ENCODE measurements around the gene OR7C1.
"Not testable (repeated sequence)": the region's sequence is repeated elsewhere in the genome, so short reads cannot be mapped to it uniquely, and the experiment has no call there.

Gene OR7C1

GRCh38 chr19:14804765-14805164, 30.2 kb downstream of the OR7C1 start:
- Mint-ChIP-seq H3K4me3 (no peak overlapping the region), H3K9me3 (no peaks in the 10 kb centered on the region), H3K27me3 (peaks cover 13% of the 10 kb centered on the region), H3K36me3 (no peaks in the 10 kb centered on the region), H3K4me1 (peaks cover 8% of the 10 kb centered on the region), H3K27ac (no peak overlapping the region)
- ATAC-seq = no peak

GRCh38 chr19:14798760-14799159, 36.2 kb downstream of the OR7C1 start:
- no peak for ATAC-seq
- Mint-ChIP-seq H3K36me3 (no peaks in the 10 kb centered on the region), H3K4me1 (no peaks in the 10 kb centered on the region), H3K4me3 (no peak overlapping the region), H3K27me3 (peaks cover 18% of the 10 kb centered on the region), H3K27ac (no peak overlapping the region), H3K9me3 (no peaks in the 10 kb centered on the region)

GRCh38 chr19:14796021-14796420, 39.0 kb downstream of the OR7C1 start:
- Mint-ChIP-seq H3K9me3 (no peaks in the 10 kb centered on the region), H3K36me3 (no peaks in the 10 kb centered on the region), H3K27me3 (peaks cover 10% of the 10 kb centered on the region), H3K4me1 (no peaks in the 10 kb centered on the region), H3K27ac (no peak overlapping the region), H3K4me3 (no peak overlapping the region)
- no peak for ATAC-seq

GRCh38 chr19:14795078-14795721, 39.8 kb downstream of the OR7C1 start:
- H3K9me3 Mint-ChIP-seq = no peaks in the 10 kb centered on the region
- H3K27me3 Mint-ChIP-seq = peaks cover 10% of the 10 kb centered on the region
- no peak overlapping the region for H3K4me3 Mint-ChIP-seq
- no peaks in the 10 kb centered on the region for H3K4me1 Mint-ChIP-seq
- ATAC-seq = no peak
- no peaks in the 10 kb centered on the region for H3K36me3 Mint-ChIP-seq
- H3K27ac Mint-ChIP-seq = no peak overlapping the region

- not testable (repeated sequence) for H3K27ac Mint-ChIP-seq, ATAC-seq, H3K4me3 Mint-ChIP-seq, H3K4me1 Mint-ChIP-seq, H3K9me3 Mint-ChIP-seq, H3K36me3 Mint-ChIP-seq, H3K27me3 Mint-ChIP-seq
Measured at GRCh38 chr19:14792250-14792649, 42.7 kb downstream of the OR7C1 start.

- Mint-ChIP-seq H3K27ac (no peak overlapping the region), H3K27me3 (peaks cover 31% of the 10 kb centered on the region), H3K4me1 (peaks cover 30% of the 10 kb centered on the region), H3K4me3 (peak overlapping the region; percentile 0), H3K36me3 (no peaks in the 10 kb centered on the region), H3K9me3 (peaks cover 4% of the 10 kb centered on the region)
- no peak for ATAC-seq
Measured at GRCh38 chr19:14786421-14786851, 48.5 kb downstream of the OR7C1 start.

GRCh38 chr19:14785102-14785793, 49.7 kb downstream of the OR7C1 start:
- peak; percentile 53 for ATAC-seq
- Mint-ChIP-seq H3K27me3 (peaks cover 38% of the 10 kb centered on the region), H3K4me1 (peaks cover 38% of the 10 kb centered on the region), H3K27ac (peak overlapping the region; percentile 82), H3K4me3 (peak overlapping the region; percentile 21)
- not testable (repeated sequence) for H3K9me3 Mint-ChIP-seq, H3K36me3 Mint-ChIP-seq

- peaks cover 38% of the 10 kb centered on the region for H3K4me1 Mint-ChIP-seq
- H3K27me3 Mint-ChIP-seq = peaks cover 39% of the 10 kb centered on the region
- H3K27ac Mint-ChIP-seq = peak overlapping the region; percentile 82
- peak overlapping the region; percentile 41 for H3K4me3 Mint-ChIP-seq
- H3K9me3 Mint-ChIP-seq, H3K36me3 Mint-ChIP-seq: not testable (repeated sequence)
- ATAC-seq = peak; percentile 93
Measured at GRCh38 chr19:14784730-14785101, 50.3 kb downstream of the OR7C1 start.

GRCh38 chr19:14783410-14783998, 51.5 kb downstream of the OR7C1 start:
- Mint-ChIP-seq H3K4me1 (peaks cover 38% of the 10 kb centered on the region), H3K27me3 (peaks cover 50% of the 10 kb centered on the region)
- ATAC-seq, H3K27ac Mint-ChIP-seq, H3K4me3 Mint-ChIP-seq, H3K9me3 Mint-ChIP-seq, H3K36me3 Mint-ChIP-seq: not testable (repeated sequence)

- Mint-ChIP-seq H3K27me3 (peaks cover 43% of the 10 kb centered on the region), H3K4me3 (no peak overlapping the region), H3K9me3 (no peaks in the 10 kb centered on the region), H3K4me1 (peaks cover 38% of the 10 kb centered on the region), H3K27ac (no peak overlapping the region), H3K36me3 (no peaks in the 10 kb centered on the region)
- no peak for ATAC-seq
Measured at GRCh38 chr19:14782626-14783409, 52.2 kb downstream of the OR7C1 start.

GRCh38 chr19:14781713-14782536, 53.1 kb downstream of the OR7C1 start:
- not testable (repeated sequence) for H3K27ac Mint-ChIP-seq, H3K36me3 Mint-ChIP-seq, H3K9me3 Mint-ChIP-seq, H3K4me3 Mint-ChIP-seq, ATAC-seq
- Mint-ChIP-seq H3K4me1 (peaks cover 41% of the 10 kb centered on the region), H3K27me3 (peaks cover 45% of the 10 kb centered on the region)

GRCh38 chr19:14780622-14781225, 54.3 kb downstream of the OR7C1 start:
- H3K9me3 Mint-ChIP-seq, H3K36me3 Mint-ChIP-seq, H3K4me3 Mint-ChIP-seq: not testable (repeated sequence)
- peaks cover 47% of the 10 kb centered on the region for H3K27me3 Mint-ChIP-seq
- peak; percentile 58 for ATAC-seq
- peaks cover 43% of the 10 kb centered on the region for H3K4me1 Mint-ChIP-seq
- H3K27ac Mint-ChIP-seq = peak overlapping the region; percentile 51

GRCh38 chr19:14779151-14779550, 55.8 kb downstream of the OR7C1 start:
- Mint-ChIP-seq H3K27ac (no peak overlapping the region), H3K4me1 (peaks cover 34% of the 10 kb centered on the region), H3K4me3 (no peak overlapping the region), H3K36me3 (no peaks in the 10 kb centered on the region), H3K27me3 (peaks cover 43% of the 10 kb centered on the region), H3K9me3 (no peaks in the 10 kb centered on the region)
- ATAC-seq = no peak

GRCh38 chr19:14778110-14778845, 56.7 kb downstream of the OR7C1 start, which contains the start of gene ADGRE2:
ADGRE2 (minus strand) TSS chr19:14778560; CDS start chr19:14776756, 1,804 bp downstream.
- H3K27ac Mint-ChIP-seq, H3K4me3 Mint-ChIP-seq: not testable (repeated sequence)
- peaks cover 52% of the 10 kb centered on the region for H3K27me3 Mint-ChIP-seq

More at GRCh38 chr19:14778110-14778845, 56.7 kb downstream of the OR7C1 start, which contains the start of gene ADGRE2:
- not testable (repeated sequence) for H3K9me3 Mint-ChIP-seq, ATAC-seq, H3K36me3 Mint-ChIP-seq
- H3K4me1 Mint-ChIP-seq = peaks cover 29% of the 10 kb centered on the region

All from stimulated activated memory B cell treated with anti-CD40 and anti-IgM and Interleukin-4, amounts not matched to agents 10 μg/mL and 1 μg/mL and 100 μg/mL, for 72 hours (primary cell).